Measurements from ENCODE around the gene TMEM171.

GRCh38 chr5:73178265-73178664 lies 57.9 kb downstream of the TMEM171 start:
- TF ChIP-seq CTCF (IDR thresholded peaks at IDR 0.05; ENCODE audit: poor library complexity): no peak
- no peak for TF ChIP-seq EZH2 (IDR thresholded peaks at IDR 0.05; ENCODE audit: borderline replicate concordance)

Data from hepatocyte (in vitro differentiated cells).